Vagina (tissue), 2 donors: ENCODE measurements around the gene INTS13. TPM values are rescaled to one million over a fixed set of nuclear protein-coding genes. Genes with fewer than 3 reads are reported as not detected.

Source experiments
- DNase-seq, 2 donors: peaks; one replicate each; pipeline ENCODE4 v3.0.0-alpha.2; 2017; ENCODE audit errors: extremely low spot score in 2 of 2
- H3K27ac ChIP-seq: fragments of 200-600 bp; sonication (generic); one replicate; pipeline ENCODE4 v1.5.1; 2019
- H3K27me3 ChIP-seq: fragments of 200-600 bp; sonication (generic); one replicate; pipeline ENCODE4 v1.5.1; 2019
- H3K36me3 ChIP-seq, 2 donors: fragments of 200-600 bp; sonication (generic); one replicate each; pipeline ENCODE4 v1.5.1; 2017 to 2019
- H3K4me1 ChIP-seq: fragments of 200-600 bp; sonication (generic); one replicate; pipeline ENCODE4 v1.5.1; 2019
- H3K4me3 ChIP-seq, 2 donors: fragments of 200-600 bp; sonication (generic); 1 replicate in 1 of 2; 2 replicates in 1 of 2; pipeline ENCODE4 v1.5.1; 2016 to 2019
- H3K9me3 ChIP-seq: fragments of 200-600 bp; sonication (generic); one replicate; pipeline ENCODE4 v1.5.1; 2019
- CTCF ChIP-seq, 3 experiments: fragments of 450-650 bp in 2 of 3; fragments of 200-600 bp in 1 of 3; sonication (generic) in 1 of 3; IDR thresholded peaks; one replicate each; pipeline ENCODE4 v1.5.1; 2017 to 2019; ENCODE audit warnings: antibody characterized with exemption in 3 of 3, mild to moderate bottlenecking in 2 of 3, moderate library complexity in 2 of 3
- POLR2A ChIP-seq, 2 donors: fragments of 450-650 bp; IDR thresholded peaks; one replicate each; pipeline ENCODE4 v1.6.1; 2017; ENCODE audit warnings: antibody characterized with exemption in 2 of 2, mild to moderate bottlenecking in 2 of 2, moderate library complexity in 2 of 2
- POLR2AphosphoS5 ChIP-seq, 2 donors: sonication (generic); formaldehyde crosslinking; IDR thresholded peaks; one replicate each; pipeline ENCODE4 v1.9.0; 2017; ENCODE audit warnings: antibody characterized with exemption in 2 of 2, mild to moderate bottlenecking in 2 of 2, low read depth in 1 of 2; ENCODE audit not compliant: insufficient read depth in 1 of 2
- intact Hi-C: fragments of 100-400 bp; cut with DNase I; formaldehyde crosslinking; loops from one replicate; pipeline ENCODE4 v1.15.1; 2023
- total RNA-seq: library from RNA; depleted of rRNA; stranded (reverse); fragments of >200 nt; gene quantifications from one replicate; pipeline ENCODE4 v1.2.3, GENCODE V29; 2016

The INTS13 gene
- total RNA-seq, 1 donor from 2014 or later: 26.0 TPM

- intact Hi-C loops: no loop called here
- Histone ChIP-seq H3K9me3 (no peaks in the 10 kb centered on the region), H3K27ac (no peak overlapping the region), H3K4me3 (no peak overlapping the region), H3K36me3 (peaks cover 0 to 32% of the 10 kb centered on the region in 2 donors), H3K4me1 (no peaks in the 10 kb centered on the region), H3K27me3 (no peaks in the 10 kb centered on the region)
- DNase-seq: no peak
- TF ChIP-seq CTCF (IDR thresholded peaks at IDR 0.05): no peak
- TF ChIP-seq POLR2A (IDR thresholded peaks at IDR 0.05): no peak
- no peak for TF ChIP-seq POLR2AphosphoS5 (IDR thresholded peaks at IDR 0.05; ENCODE audit: insufficient read depth in 1 of 2, low read depth in 1 of 2)
These were observed 16.2 kb upstream of the INTS13 start for GRCh38 chr12:26954027-26954426.

- DNase-seq: no peak
- Histone ChIP-seq H3K36me3 (peaks cover 0 to 28% of the 10 kb centered on the region in 2 donors), H3K27ac (no peak overlapping the region), H3K27me3 (no peaks in the 10 kb centered on the region), H3K9me3 (no peaks in the 10 kb centered on the region), H3K4me1 (no peaks in the 10 kb centered on the region), H3K4me3 (no peak overlapping the region)
- no peak for TF ChIP-seq POLR2AphosphoS5 (IDR thresholded peaks at IDR 0.05; ENCODE audit: insufficient read depth in 1 of 2, low read depth in 1 of 2)
- TF ChIP-seq POLR2A (IDR thresholded peaks at IDR 0.05): no peak
- TF ChIP-seq CTCF (IDR thresholded peaks at IDR 0.05): no peak
- intact Hi-C loops: no loop called here
These were observed 15.7 kb upstream of the INTS13 start for GRCh38 chr12:26953447-26953846.

GRCh38 chr12:26948309-26948708 lies 10.5 kb upstream of the INTS13 start:
- no peaks in the 10 kb centered on the region for H3K36me3 ChIP-seq
- no peaks in the 10 kb centered on the region for H3K27me3 ChIP-seq
- H3K4me3 ChIP-seq: no peak overlapping the region
- no peak for TF ChIP-seq POLR2A (IDR thresholded peaks at IDR 0.05)
- no peak for TF ChIP-seq POLR2AphosphoS5 (IDR thresholded peaks at IDR 0.05; ENCODE audit: insufficient read depth in 1 of 2, low read depth in 1 of 2)
- no peak for TF ChIP-seq CTCF (IDR thresholded peaks at IDR 0.05)
- no peak overlapping the region for H3K27ac ChIP-seq
- H3K4me1 ChIP-seq: no peaks in the 10 kb centered on the region
- no peak for DNase-seq
- intact Hi-C loops: no loop called here
- peaks cover 3% of the 10 kb centered on the region for H3K9me3 ChIP-seq

GRCh38 chr12:26941215-26941594 lies 3.4 kb upstream of the INTS13 start:
- no peaks in the 10 kb centered on the region for H3K36me3 ChIP-seq
- TF ChIP-seq POLR2A (IDR thresholded peaks at IDR 0.05): no peak
- no peak overlapping the region for H3K27ac ChIP-seq
- H3K9me3 ChIP-seq: no peaks in the 10 kb centered on the region
- H3K4me1 ChIP-seq: peaks cover 44% of the 10 kb centered on the region
- H3K4me3 ChIP-seq: no peak overlapping the region
- intact Hi-C loops: loop anchor here (5.0 kb wide), 1 partner anchor 71 kb away; the partner anchor contains the start of gene TM7SF3
- DNase-seq: no peak
- no peaks in the 10 kb centered on the region for H3K27me3 ChIP-seq

GRCh38 chr12:26940516-26941214 lies 2.9 kb upstream of the INTS13 start:
- no peak for DNase-seq
- H3K27me3 ChIP-seq: no peaks in the 10 kb centered on the region
- H3K9me3 ChIP-seq: no peaks in the 10 kb centered on the region
- TF ChIP-seq CTCF (IDR thresholded peaks at IDR 0.05): no peak
- no peak for TF ChIP-seq POLR2AphosphoS5 (IDR thresholded peaks at IDR 0.05; ENCODE audit: insufficient read depth in 1 of 2, low read depth in 1 of 2)
- no peak for TF ChIP-seq POLR2A (IDR thresholded peaks at IDR 0.05)
- H3K27ac ChIP-seq: no peak overlapping the region
- peaks cover 49% of the 10 kb centered on the region for H3K4me1 ChIP-seq
- intact Hi-C loops: loop anchor here (5.0 kb wide), 1 partner anchor 72 kb away; the partner anchor contains the start of gene TM7SF3
- H3K4me3 ChIP-seq: no peak overlapping the region
- H3K36me3 ChIP-seq: no peaks in the 10 kb centered on the region
